HG03354 (cell line): ENCODE measurements around the gene TTC29.
"Not testable (repeated sequence)": the region's sequence is repeated elsewhere in the genome, so short reads cannot be mapped to it uniquely, and the experiment has no call there.

Experiments used
- ATAC-seq: cut with Tn5 transposase; IDR thresholded peaks from one replicate; pipeline ENCODE4 v1.9.1; 2021; ENCODE audit warnings: mild to moderate bottlenecking; ENCODE audit not compliant: unreplicated experiment, poor library complexity, severe bottlenecking

TTC29 gene

GRCh38 chr4:146883070-146883469, 62.6 kb downstream of the TTC29 start:
- no peak for ATAC-seq

- ATAC-seq: no peak
Measured at GRCh38 chr4:146857298-146857697, 88.4 kb downstream of the TTC29 start.

DNA sequence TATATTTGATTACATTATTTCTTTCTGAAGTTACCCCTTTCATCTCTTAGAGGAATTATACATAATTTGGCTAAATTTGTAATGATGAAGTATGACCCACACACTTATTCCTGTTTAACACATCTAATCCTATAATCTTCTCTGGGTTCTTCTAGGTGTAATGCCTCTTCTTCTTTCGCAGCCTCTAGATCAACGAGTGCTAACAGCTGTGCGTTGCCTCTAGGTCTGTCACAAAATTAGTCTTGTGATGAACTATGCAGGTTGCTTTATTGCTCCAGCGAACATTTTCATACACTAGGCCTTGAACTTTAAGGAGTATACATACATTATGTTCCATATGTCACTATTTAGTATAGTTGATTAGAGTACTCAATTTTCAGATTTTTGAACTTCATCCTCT, 89.9 kb downstream of the TTC29 start:
- ATAC-seq: no peak

GRCh38 chr4:146852360-146852759, 93.3 kb downstream of the TTC29 start:
- ATAC-seq: no peak

- no peak for ATAC-seq
Measured at GRCh38 chr4:146847345-146847744, 98.3 kb downstream of the TTC29 start.

DNA sequence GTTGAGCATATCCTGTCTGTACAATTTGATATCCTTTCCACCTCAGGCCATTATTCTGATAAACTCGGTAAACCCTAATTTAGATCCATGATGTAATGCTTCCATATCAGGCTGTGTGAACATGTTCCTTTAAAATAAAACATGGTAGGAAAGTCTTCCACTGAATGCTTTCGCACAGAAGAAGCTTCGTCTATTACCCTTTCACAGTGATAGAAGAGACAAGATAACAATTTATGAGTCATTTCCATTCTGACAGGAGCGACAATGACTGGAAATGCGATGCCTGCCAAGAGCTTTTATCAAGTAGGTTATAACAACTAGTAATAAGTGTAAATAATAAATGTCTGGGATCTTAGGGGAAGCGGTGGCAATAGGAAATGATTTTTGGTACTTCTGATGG, 98.8 kb downstream of the TTC29 start:
- no peak for ATAC-seq

- no peak for ATAC-seq
Measured at GRCh38 chr4:146844761-146845160, 100.9 kb downstream of the TTC29 start.

DNA sequence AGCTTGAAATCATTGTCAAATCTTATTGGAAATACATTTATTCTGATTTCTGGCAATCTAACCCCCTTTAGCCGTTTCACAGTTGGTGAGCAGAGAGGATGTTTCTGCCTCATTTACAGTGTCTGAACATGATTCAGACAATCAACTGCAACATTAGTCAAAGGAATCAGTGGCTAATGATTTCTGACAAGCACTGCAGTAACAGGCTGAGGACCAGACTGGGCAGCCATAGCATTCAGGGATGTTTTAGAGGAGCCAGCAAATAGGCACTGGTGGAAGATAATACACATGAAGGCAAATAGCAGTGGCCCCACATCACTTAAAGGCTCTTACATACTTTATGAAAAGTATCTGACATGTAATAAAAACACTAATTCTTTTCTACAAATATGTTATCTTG, 102.8 kb downstream of the TTC29 start:
- no peak for ATAC-seq

DNA sequence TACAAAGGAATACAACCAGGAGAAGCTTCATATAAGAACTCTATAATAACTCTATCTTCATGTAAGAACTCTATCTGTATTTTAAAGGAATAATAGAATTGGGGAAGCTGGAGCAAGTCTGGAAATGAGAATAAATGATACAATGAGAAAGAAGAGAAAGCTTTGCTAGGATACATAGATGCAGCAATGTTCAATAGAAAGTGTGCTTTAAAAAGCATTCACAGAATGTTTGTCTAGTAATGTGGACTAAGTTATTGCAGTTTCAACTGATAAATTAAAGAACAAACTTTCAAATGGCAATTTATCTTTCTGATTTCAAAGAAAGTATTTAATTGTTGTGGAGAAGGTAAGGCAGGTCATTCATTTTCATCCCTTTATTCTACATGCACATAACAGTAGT, 104.9 kb downstream of the TTC29 start:
- ATAC-seq: no peak

DNA sequence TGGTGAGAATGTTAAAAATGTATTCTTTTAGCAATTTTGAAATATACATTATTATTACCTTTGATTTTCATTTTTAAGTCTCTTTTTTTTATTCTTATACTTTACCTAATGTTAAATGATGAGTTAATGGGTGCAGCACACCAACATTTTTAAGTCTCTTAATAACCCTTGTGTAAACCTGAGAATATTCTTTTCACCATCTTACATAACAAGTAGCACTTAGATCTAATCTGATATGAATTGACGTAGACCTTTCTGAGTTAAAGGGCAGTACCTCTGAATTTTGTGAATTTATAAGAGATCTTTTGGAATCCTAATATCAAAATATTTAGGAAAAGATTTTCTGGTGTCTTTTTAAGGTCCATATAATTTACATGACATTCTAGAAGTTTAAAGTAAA, 110.6 kb downstream of the TTC29 start:
- no peak for ATAC-seq

- no peak for ATAC-seq
Measured at GRCh38 chr4:146834263-146835034, 111.2 kb downstream of the TTC29 start.

- ATAC-seq: no peak
Measured at GRCh38 chr4:146833530-146833929, 112.1 kb downstream of the TTC29 start.

GRCh38 chr4:146822980-146823379, 122.7 kb downstream of the TTC29 start:
- not testable (repeated sequence) for ATAC-seq

- ATAC-seq: no peak
Measured at GRCh38 chr4:146814750-146815149, 130.9 kb downstream of the TTC29 start.

DNA sequence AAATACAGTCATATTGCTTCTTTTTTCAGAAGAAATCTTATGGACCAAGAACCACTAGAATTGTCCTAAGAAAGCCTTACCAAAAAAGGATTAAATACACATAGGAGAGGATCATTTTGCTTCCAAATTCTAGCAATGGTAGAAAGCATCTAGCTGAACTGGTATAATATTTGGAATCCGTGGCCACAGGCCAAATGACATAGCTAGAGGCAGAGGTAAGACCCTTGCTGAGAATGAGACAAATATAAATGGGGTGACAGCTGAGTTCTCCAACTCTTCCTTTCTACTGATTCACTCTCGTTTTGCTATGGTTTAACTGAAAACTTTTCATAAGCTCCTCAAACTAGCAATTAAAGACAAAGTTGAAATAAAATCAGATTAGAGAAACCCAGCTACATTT, 150.0 kb downstream of the TTC29 start:
- no peak for ATAC-seq

- no peak for ATAC-seq
Measured at GRCh38 chr4:146793727-146794126, 151.9 kb downstream of the TTC29 start.

- no peak for ATAC-seq
Measured at GRCh38 chr4:146791439-146791838, 154.2 kb downstream of the TTC29 start.

GRCh38 chr4:146790515-146790914, 155.1 kb downstream of the TTC29 start:
- ATAC-seq: no peak

DNA sequence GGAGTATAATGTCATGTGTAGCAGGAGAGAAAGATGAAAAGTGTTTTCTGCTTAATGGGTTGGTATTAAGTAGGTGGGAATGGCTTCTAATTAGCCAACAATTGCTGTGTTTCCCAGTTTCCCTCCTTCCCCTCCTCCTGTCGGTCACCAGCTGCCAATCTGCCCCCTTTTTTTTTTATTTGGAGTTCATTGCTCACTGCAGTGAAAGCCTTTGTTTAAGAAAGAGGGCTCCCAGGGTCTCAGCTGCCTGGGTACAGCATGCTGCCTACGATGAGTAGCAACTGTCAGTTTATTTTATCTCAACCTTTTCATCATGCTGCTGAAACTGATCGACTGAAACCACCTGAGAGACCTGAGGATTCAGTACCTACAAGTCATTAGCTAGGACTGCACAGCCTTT, 157.9 kb downstream of the TTC29 start:
- no peak for ATAC-seq

GRCh38 chr4:146776691-146777090, 169.0 kb downstream of the TTC29 start:
- ATAC-seq: no peak

GRCh38 chr4:146763560-146763959, 182.1 kb downstream of the TTC29 start:
- no peak for ATAC-seq

DNA sequence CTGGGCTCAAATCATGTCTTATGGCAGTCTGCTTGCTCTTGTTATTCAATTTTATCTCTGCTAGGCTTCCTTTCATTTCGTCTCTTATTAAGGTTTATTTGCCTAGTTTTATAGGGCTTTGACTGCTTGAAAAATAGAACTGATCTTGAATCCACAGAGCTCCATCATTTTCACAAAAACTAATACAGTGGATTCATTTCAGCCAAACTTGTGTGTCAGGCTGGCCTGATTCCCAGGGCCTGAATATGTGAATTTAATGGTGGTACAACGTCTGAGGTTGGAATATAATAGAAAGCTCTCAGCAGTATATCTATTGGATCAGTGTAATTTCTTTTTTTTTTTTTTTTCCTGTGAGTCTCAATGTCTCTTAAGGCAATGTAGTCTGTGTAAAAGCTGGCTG, 183.6 kb downstream of the TTC29 start:
- ATAC-seq: no peak
